PC-9 (cell line): Measurements from ENCODE around the gene RNU5D-1. TPM values are rescaled to one million over a fixed set of nuclear protein-coding genes. Genes with fewer than 3 reads are reported as not detected.

ENCODE experiments used
- BruUV-seq: library from RNA; stranded (reverse); fragments of 400-500 nt; replicated peaks from 2 replicates; lab custom pipeline; 2021; lab: Mats Ljungman, UMichigan
- CTCF ChIA-PET: fragments of 300-600 bp; sonication (Branson Sonifier 250); formaldehyde crosslinking; loops from one replicate; lab custom pipeline; 2022; ENCODE audit warnings: antibody characterized with exemption; lab: Charles Lee
- POLR2A ChIA-PET: fragments of 300-600 bp; sonication (Branson Sonifier 250); formaldehyde crosslinking; loops from one replicate; lab custom pipeline; 2022; ENCODE audit warnings: antibody characterized with exemption; ENCODE audit not compliant: unreplicated experiment; lab: Charles Lee
- DNase-seq, 2 experiments: peaks; one replicate each; pipeline versions ENCODE4 v3.0.0 to v3.0.0-alpha.2; 2015 to 2022; ENCODE audit warnings: mixed read lengths in 1 of 2
- H2AFZ ChIP-seq: fragments of 200-600 bp; sonication (generic); 2 replicates; pipeline ENCODE4 v1.8.1; 2017; ENCODE audit warnings: antibody characterized with exemption
- H3F3A ChIP-seq: fragments of 200-600 bp; sonication (generic); 2 replicates; pipeline ENCODE4 v1.8.1; 2017; ENCODE audit warnings: antibody characterized with exemption, mild to moderate bottlenecking, low read depth; ENCODE audit not compliant: insufficient read depth
- H3K27ac ChIP-seq: fragments of 200-600 bp; sonication (generic); 2 replicates; pipeline ENCODE4 v1.6.1; 2016; ENCODE audit warnings: mixed run types
- H3K27me3 ChIP-seq: fragments of 200-600 bp; sonication (generic); 2 replicates; pipeline ENCODE4 v1.6.1; 2016; ENCODE audit warnings: low read depth, mixed run types; ENCODE audit not compliant: insufficient read depth
- H3K36me3 ChIP-seq: fragments of 200-600 bp; sonication (generic); 2 replicates; pipeline ENCODE4 v1.6.1; 2016; ENCODE audit warnings: low read depth, mixed run types
- H3K4me1 ChIP-seq: fragments of 200-600 bp; sonication (generic); replicated peaks from 2 replicates; pipeline ENCODE4 v1.6.1; 2016; ENCODE audit warnings: mixed run types; ENCODE audit not compliant: insufficient read depth
- H3K4me2 ChIP-seq: fragments of 200-600 bp; sonication (generic); 2 replicates; pipeline ENCODE4 v1.6.1; 2017; ENCODE audit warnings: mixed run types
- H3K4me3 ChIP-seq: fragments of 200-600 bp; sonication (generic); 2 replicates; pipeline ENCODE4 v1.6.1; 2016; ENCODE audit warnings: mixed run types
- H3K79me2 ChIP-seq: fragments of 200-600 bp; sonication (generic); 2 replicates; pipeline ENCODE4 v1.6.1; 2017; ENCODE audit warnings: low read depth, mixed run types
- H3K9me2 ChIP-seq: fragments of 200-600 bp; sonication (generic); 2 replicates; pipeline ENCODE4 v1.8.1; 2017; ENCODE audit warnings: mild to moderate bottlenecking; ENCODE audit not compliant: insufficient read depth
- H3K9me3 ChIP-seq: fragments of 200-600 bp; sonication (generic); 2 replicates; pipeline ENCODE4 v1.8.1; 2016; ENCODE audit warnings: low read depth; ENCODE audit not compliant: insufficient read depth
- H4K20me1 ChIP-seq: fragments of 200-600 bp; sonication (generic); 2 replicates; pipeline ENCODE4 v1.8.1; 2017; ENCODE audit not compliant: insufficient read depth
- EZH2 ChIP-seq: fragments of 200-600 bp; sonication (generic); IDR thresholded peaks from 2 replicates; pipeline ENCODE4 v1.8.0; 2017; ENCODE audit warnings: antibody characterized with exemption, low read depth
- intact Hi-C: fragments of 100-400 bp; cut with micrococcal nuclease; formaldehyde crosslinking; loops from one replicate; pipeline ENCODE4 v1.10.0; 2022; ENCODE audit not compliant: unreplicated experiment
- total RNA-seq: library from RNA; stranded (reverse); gene quantifications from 2 replicates; pipeline ENCODE4 v1.2.3, GENCODE V29; 2021
- TF ChIP-seq, protein P1 (sequence below): fragments of 200-600 bp; sonication (generic); conservative IDR thresholded peaks from 2 replicates; pipeline ENCODE4 v1.6.1; 2017; ENCODE audit warnings: mixed run types, antibody characterized with exemption, mild to moderate bottlenecking, moderate library complexity

The RNU5D-1 gene
- total RNA-seq, 1 experiment from 2014 or later, result not detected

DNA sequence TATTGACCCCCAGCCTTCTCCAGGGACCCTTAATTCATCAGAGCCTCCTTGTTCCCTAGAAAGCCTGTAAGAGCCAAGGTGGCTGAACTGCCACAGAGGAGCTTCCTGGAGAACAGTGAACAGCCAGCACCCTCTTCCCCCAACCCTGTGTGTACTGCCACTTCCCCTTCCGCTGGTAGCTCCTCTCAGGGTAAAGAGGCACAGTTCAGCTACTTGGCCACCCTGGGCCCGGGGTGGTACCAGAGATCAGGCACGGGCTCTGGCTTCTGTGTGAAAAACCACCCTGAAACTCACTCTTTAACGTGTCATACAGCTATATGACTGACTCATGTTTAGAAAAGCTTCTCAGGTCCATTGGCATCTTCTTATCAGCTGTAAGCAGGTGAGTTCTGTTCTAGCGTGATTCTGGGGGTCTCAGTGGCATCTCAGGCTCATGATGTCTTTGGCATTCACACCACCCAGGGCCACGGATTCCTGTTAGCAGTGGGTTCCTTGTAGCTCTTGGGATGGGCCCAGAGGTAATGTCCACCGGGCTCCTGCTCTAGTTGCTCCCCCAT is 34.1 kb downstream of the RNU5D-1 start:
- TF ChIP-seq, protein P1, sequence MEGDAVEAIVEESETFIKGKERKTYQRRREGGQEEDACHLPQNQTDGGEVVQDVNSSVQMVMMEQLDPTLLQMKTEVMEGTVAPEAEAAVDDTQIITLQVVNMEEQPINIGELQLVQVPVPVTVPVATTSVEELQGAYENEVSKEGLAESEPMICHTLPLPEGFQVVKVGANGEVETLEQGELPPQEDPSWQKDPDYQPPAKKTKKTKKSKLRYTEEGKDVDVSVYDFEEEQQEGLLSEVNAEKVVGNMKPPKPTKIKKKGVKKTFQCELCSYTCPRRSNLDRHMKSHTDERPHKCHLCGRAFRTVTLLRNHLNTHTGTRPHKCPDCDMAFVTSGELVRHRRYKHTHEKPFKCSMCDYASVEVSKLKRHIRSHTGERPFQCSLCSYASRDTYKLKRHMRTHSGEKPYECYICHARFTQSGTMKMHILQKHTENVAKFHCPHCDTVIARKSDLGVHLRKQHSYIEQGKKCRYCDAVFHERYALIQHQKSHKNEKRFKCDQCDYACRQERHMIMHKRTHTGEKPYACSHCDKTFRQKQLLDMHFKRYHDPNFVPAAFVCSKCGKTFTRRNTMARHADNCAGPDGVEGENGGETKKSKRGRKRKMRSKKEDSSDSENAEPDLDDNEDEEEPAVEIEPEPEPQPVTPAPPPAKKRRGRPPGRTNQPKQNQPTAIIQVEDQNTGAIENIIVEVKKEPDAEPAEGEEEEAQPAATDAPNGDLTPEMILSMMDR, result no peak
- no peak for TF ChIP-seq EZH2
- H3K9me2 ChIP-seq, result no peaks in the 10 kb centered on the region
- H3K9me3 ChIP-seq, result no peaks in the 10 kb centered on the region
- no peak overlapping the region for H2AFZ ChIP-seq
- no peak overlapping the region for H3K27ac ChIP-seq
- no peaks in the 10 kb centered on the region for H3K36me3 ChIP-seq
- BruUV-seq, result no TSS peak
- POLR2A ChIA-PET, result no interaction called here
- intact Hi-C loops, result no loop called here
- CTCF ChIA-PET, result no interaction called here
- H4K20me1 ChIP-seq, result no peaks in the 10 kb centered on the region
- no peak for DNase-seq
- H3K4me3 ChIP-seq, result no peak overlapping the region
- peaks cover 12% of the 10 kb centered on the region; the same call in 1 of the 2 replicates for H3F3A ChIP-seq
- H3K4me2 ChIP-seq, result no peak overlapping the region
- H3K4me1 ChIP-seq, result peaks cover 20% of the 10 kb centered on the region
- H3K27me3 ChIP-seq, result no peaks in the 10 kb centered on the region
- no peaks in the 10 kb centered on the region for H3K79me2 ChIP-seq

DNA sequence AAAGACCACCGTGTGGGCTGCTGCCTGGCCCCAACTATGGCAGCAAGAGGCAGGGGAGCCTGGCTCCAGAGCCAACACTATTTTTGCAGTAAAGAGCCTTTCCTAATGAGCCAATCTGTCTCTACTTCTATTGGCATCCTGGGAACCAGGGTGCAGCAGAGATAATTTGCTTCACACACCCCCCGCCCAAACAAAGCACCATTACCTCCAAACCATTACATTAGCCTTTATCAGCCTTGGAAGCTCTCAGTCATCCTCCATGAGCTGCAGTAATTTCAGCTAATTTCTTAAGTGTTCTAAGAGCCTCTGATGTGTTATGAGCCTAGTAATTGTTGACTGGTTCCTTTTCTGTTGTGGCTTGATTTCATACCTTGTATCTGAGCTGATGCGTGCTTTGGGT is 34.9 kb downstream of the RNU5D-1 start:
- Histone ChIP-seq H3K4me3 (no peak overlapping the region), H2AFZ (no peak overlapping the region), H3K27ac (no peak overlapping the region), H3K79me2 (no peaks in the 10 kb centered on the region), H4K20me1 (no peaks in the 10 kb centered on the region), H3K27me3 (no peaks in the 10 kb centered on the region), H3K9me2 (no peaks in the 10 kb centered on the region), H3K4me1 (peaks cover 12% of the 10 kb centered on the region), H3K9me3 (no peaks in the 10 kb centered on the region), H3K4me2 (no peak overlapping the region), H3K36me3 (no peaks in the 10 kb centered on the region), H3F3A (peaks cover 5% of the 10 kb centered on the region; the same call in 1 of the 2 replicates)
- intact Hi-C loops, result no loop called here
- CTCF ChIA-PET, result no interaction called here
- TF ChIP-seq, protein P1, result no peak
- no peak for TF ChIP-seq EZH2
- POLR2A ChIA-PET, result no interaction called here
- no peak for DNase-seq
- no TSS peak for BruUV-seq

DNA sequence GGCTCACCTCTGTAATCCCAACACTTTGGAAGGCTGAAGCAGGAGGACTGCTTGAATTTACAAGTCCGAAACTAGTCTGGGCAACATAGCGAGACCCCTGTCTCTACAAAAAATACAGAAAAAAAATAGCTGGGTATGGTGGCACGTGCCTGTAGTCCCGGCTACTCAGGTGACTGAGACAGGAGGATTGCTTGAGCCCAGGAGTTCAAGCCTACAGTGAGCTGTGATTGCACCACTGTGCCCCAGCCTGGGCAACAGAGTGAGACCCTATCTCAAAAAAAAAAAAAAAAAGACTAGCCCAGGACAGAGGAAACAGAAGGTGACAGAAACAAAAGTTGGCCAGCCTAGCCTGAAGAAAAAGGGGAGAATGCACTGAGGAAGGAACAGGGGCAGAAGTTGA is 35.3 kb downstream of the RNU5D-1 start:
- Histone ChIP-seq H2AFZ (no peak overlapping the region), H3K9me2 (no peaks in the 10 kb centered on the region), H4K20me1 (no peaks in the 10 kb centered on the region), H3K36me3 (no peaks in the 10 kb centered on the region), H3K4me3 (no peak overlapping the region), H3F3A (peaks cover 1% of the 10 kb centered on the region; the same call in 1 of the 2 replicates), H3K79me2 (no peaks in the 10 kb centered on the region), H3K27ac (no peak overlapping the region), H3K4me2 (no peak overlapping the region), H3K4me1 (peaks cover 8% of the 10 kb centered on the region), H3K27me3 (no peaks in the 10 kb centered on the region), H3K9me3 (no peaks in the 10 kb centered on the region)
- DNase-seq, result no peak
- POLR2A ChIA-PET, result no interaction called here
- no TSS peak for BruUV-seq
- intact Hi-C loops, result no loop called here
- CTCF ChIA-PET, result no interaction called here
- TF ChIP-seq, protein P1, result no peak
- TF ChIP-seq EZH2, result no peak
